Left ventricle myocardium inferior (tissue), 1 donor: ENCODE results near the gene CD274. TPM values are rescaled to one million over a fixed set of nuclear protein-coding genes. Genes with fewer than 3 reads are reported as not detected.
"Not testable (repeated sequence)": the region's sequence is repeated elsewhere in the genome, so short reads cannot be mapped to it uniquely, and the experiment has no call there.

Source experiments
- DNase-seq: peaks from one replicate; pipeline ENCODE4 v3.0.0-alpha.2; 2020
- H3K27ac ChIP-seq: fragments of 200-600 bp; replicated peaks from 2 replicates; pipeline ENCODE4 v1.8.0; 2021
- H3K27me3 ChIP-seq: fragments of 200-600 bp; 2 replicates; pipeline ENCODE4 v1.8.0; 2021; ENCODE audit warnings: low read depth
- H3K36me3 ChIP-seq: fragments of 200-600 bp; 2 replicates; pipeline ENCODE4 v1.8.0; 2021
- H3K4me1 ChIP-seq: fragments of 200-600 bp; 2 replicates; pipeline ENCODE4 v1.8.0; 2021
- H3K4me3 ChIP-seq: fragments of 200-600 bp; 2 replicates; pipeline ENCODE4 v1.8.0; 2021; ENCODE audit warnings: mild to moderate bottlenecking, moderate library complexity
- H3K9me3 ChIP-seq: fragments of 200-600 bp; replicated peaks from 2 replicates; pipeline ENCODE4 v1.8.0; 2021
- CTCF ChIP-seq: fragments of 200-600 bp; IDR thresholded peaks from 2 replicates; pipeline ENCODE4 v1.8.0; 2021; ENCODE audit warnings: antibody characterized with exemption, mild to moderate bottlenecking, borderline replicate concordance
- intact Hi-C: fragments of 100-400 bp; cut with micrococcal nuclease; formaldehyde crosslinking; loops from one replicate; pipeline ENCODE4 v1.11.0; 2022
- total RNA-seq: library from RNA; stranded (reverse); fragmentation: NEBNext Ultra II Directional; extraction: Animal tissue kit (Norgen Biotek cat#: 25700); gene quantifications from one replicate; pipeline ENCODE4 v1.2.1, GENCODE V29; 2021
- donor health status: DM: no; HTN: yes; CAD: no; lungs with severe emphysema.

The CD274 gene
- total RNA-seq, 1 donor from 2014 or later, result 14.7 TPM

GRCh38 chr9:5470122-5470521 lies 19.8 kb downstream of the CD274 start:
- Histone ChIP-seq H3K4me1 (no peaks in the 10 kb centered on the region), H3K27me3 (no peaks in the 10 kb centered on the region), H3K36me3 (peaks cover 31% of the 10 kb centered on the region), H3K27ac (no peak overlapping the region), H3K9me3 (no peaks in the 10 kb centered on the region), H3K4me3 (no peak overlapping the region)
- TF ChIP-seq CTCF, result no peak
- DNase-seq, result no peak
- intact Hi-C loops, result no loop called here

GRCh38 chr9:5470816-5471215 lies 20.5 kb downstream of the CD274 start:
- Histone ChIP-seq H3K36me3 (peaks cover 24% of the 10 kb centered on the region), H3K4me1 (no peaks in the 10 kb centered on the region), H3K9me3 (no peaks in the 10 kb centered on the region), H3K27me3 (no peaks in the 10 kb centered on the region), H3K27ac (no peak overlapping the region), H3K4me3 (no peak overlapping the region)
- intact Hi-C loops, result no loop called here
- TF ChIP-seq CTCF, result no peak
- DNase-seq, result no peak

- H3K36me3 ChIP-seq, H3K4me1 ChIP-seq, intact Hi-C loops, H3K9me3 ChIP-seq, H3K27me3 ChIP-seq, H3K27ac ChIP-seq, H3K4me3 ChIP-seq, DNase-seq: not testable (repeated sequence)
Observed at GRCh38 chr9:5475611-5476010, 25.3 kb downstream of the CD274 start.

- no peaks in the 10 kb centered on the region for H3K4me1 ChIP-seq
- no peaks in the 10 kb centered on the region for H3K27me3 ChIP-seq
- H3K9me3 ChIP-seq, result peaks cover 4% of the 10 kb centered on the region
- H3K36me3 ChIP-seq, result no peaks in the 10 kb centered on the region
- H3K4me3 ChIP-seq, result no peak overlapping the region
- DNase-seq, result no peak
- intact Hi-C loops, result no loop called here
- no peak for TF ChIP-seq CTCF
- no peak overlapping the region for H3K27ac ChIP-seq
Observed at GRCh38 chr9:5478206-5478605, 27.9 kb downstream of the CD274 start.

GRCh38 chr9:5479994-5480694 lies 29.8 kb downstream of the CD274 start:
- no peak for TF ChIP-seq CTCF
- Histone ChIP-seq H3K4me1 (no peaks in the 10 kb centered on the region), H3K27me3 (no peaks in the 10 kb centered on the region), H3K4me3 (no peak overlapping the region), H3K27ac (no peak overlapping the region), H3K36me3 (no peaks in the 10 kb centered on the region), H3K9me3 (peaks cover 4% of the 10 kb centered on the region)
- no peak for DNase-seq
- intact Hi-C loops, result no loop called here

GRCh38 chr9:5480919-5481318 lies 30.6 kb downstream of the CD274 start:
- H3K4me1 ChIP-seq, result no peaks in the 10 kb centered on the region
- no peak overlapping the region for H3K27ac ChIP-seq
- H3K36me3 ChIP-seq, result no peaks in the 10 kb centered on the region
- TF ChIP-seq CTCF, result no peak
- H3K9me3 ChIP-seq, result peaks cover 4% of the 10 kb centered on the region
- no peak overlapping the region for H3K4me3 ChIP-seq
- H3K27me3 ChIP-seq, result no peaks in the 10 kb centered on the region
- intact Hi-C loops, result no loop called here
- DNase-seq, result no peak
